CD4-positive, alpha-beta memory T cell (primary cell): ENCODE measurements around the gene STYX. TPM values are rescaled to one million over a fixed set of nuclear protein-coding genes. Genes with fewer than 3 reads are reported as not detected.
"Not testable (repeated sequence)": the region's sequence is repeated elsewhere in the genome, so short reads cannot be mapped to it uniquely, and the experiment has no call there.

ENCODE experiments used
- CTCF ChIA-PET: fragments of 350-600 bp; sonication (Branson Sonifier 250); formaldehyde crosslinking; loops from one replicate; lab custom pipeline; 2021; ENCODE audit warnings: inconsistent platforms; ENCODE audit not compliant: partially characterized antibody; lab: Charles Lee
- POLR2A ChIA-PET: fragments of 350-600 bp; sonication (Branson Sonifier 250); formaldehyde crosslinking; loops from one replicate; lab custom pipeline; 2021; ENCODE audit not compliant: partially characterized antibody; lab: Charles Lee
- DNase-seq, 5 donors: peaks; one replicate each; pipeline versions ENCODE4 v3.0.0 to v3.0.0-alpha.2; 2020 to 2022; ENCODE audit warnings: mixed read lengths in 1 of 5
- H3K27ac ChIP-seq: one replicate; pipeline ENCODE4 v1.7.0; 2013; ENCODE audit warnings: low read depth, low read length
- H3K27me3 ChIP-seq: 2 replicates; pipeline ENCODE4 v1.7.0; 2013; ENCODE audit warnings: mild to moderate bottlenecking, low read length, moderate library complexity; ENCODE audit not compliant: insufficient read depth
- H3K36me3 ChIP-seq: 2 replicates; pipeline ENCODE4 v1.7.0; 2013; ENCODE audit warnings: mild to moderate bottlenecking, low read length, moderate library complexity; ENCODE audit not compliant: insufficient read depth
- H3K4me1 ChIP-seq: 2 replicates; pipeline ENCODE4 v1.7.0; 2013; ENCODE audit warnings: mild to moderate bottlenecking, low read length, moderate library complexity; ENCODE audit not compliant: insufficient read depth
- H3K4me3 ChIP-seq, 2 donors: one replicate each; pipeline ENCODE4 v1.7.0; 2013; ENCODE audit warnings: low read length in 2 of 2, mild to moderate bottlenecking in 1 of 2
- H3K9me3 ChIP-seq, 2 donors: one replicate each; pipeline ENCODE4 v1.7.0; 2013; ENCODE audit warnings: low read length in 2 of 2, control low read depth in 1 of 2; ENCODE audit not compliant: control insufficient read depth in 1 of 2
- H3K27ac Mint-ChIP-seq, 7 donors: one replicate each; pipeline ENCODE4 v1.8.0; 2020 to 2021; ENCODE audit warnings: mixed read lengths in 7 of 7, mild to moderate bottlenecking in 6 of 7, inconsistent platforms in 3 of 7, moderate library complexity in 3 of 7
- H3K27me3 Mint-ChIP-seq, 2 donors: one replicate each; pipeline ENCODE4 v1.8.0; 2020 to 2021; ENCODE audit warnings: mixed read lengths in 2 of 2
- H3K36me3 Mint-ChIP-seq, 2 donors: one replicate each; pipeline ENCODE4 v1.8.0; 2020 to 2021; ENCODE audit warnings: mixed read lengths in 2 of 2, inconsistent platforms in 1 of 2, mild to moderate bottlenecking in 1 of 2
- H3K4me1 Mint-ChIP-seq, 4 donors: one replicate each; pipeline ENCODE4 v1.8.0; 2020 to 2021; ENCODE audit warnings: mixed read lengths in 4 of 4, mild to moderate bottlenecking in 1 of 4
- H3K4me3 Mint-ChIP-seq, 8 donors: one replicate each; pipeline ENCODE4 v1.8.0; 2020 to 2021; ENCODE audit warnings: mixed read lengths in 8 of 8, mild to moderate bottlenecking in 7 of 8, moderate library complexity in 6 of 8, inconsistent platforms in 3 of 8
- H3K9me3 Mint-ChIP-seq, 8 donors: one replicate each; pipeline ENCODE4 v1.8.0; 2020 to 2021; ENCODE audit warnings: mixed read lengths in 8 of 8, mild to moderate bottlenecking in 5 of 8, inconsistent platforms in 3 of 8, moderate library complexity in 1 of 8
- intact Hi-C: fragments of 100-400 bp; cut with micrococcal nuclease; formaldehyde crosslinking; loops from one replicate; pipeline ENCODE4 v1.15.1; 2023
- polyA plus RNA-seq, 2 donors: library from polyadenylated mRNA; unstranded; fragments of 300-500 nt; fragmentation: Illumina TruSeq; gene quantifications; one replicate each; pipeline ENCODE4 v1.2.3, GENCODE V29; 2021
- total RNA-seq, 2 experiments: library from RNA; stranded (reverse); gene quantifications; one replicate each; pipeline ENCODE4 v1.2.3, GENCODE V29; 2021

The STYX gene
- total and polyA plus RNA-seq, 4 experiments from 2014 or later = 25.0 to 50.0 (median 47.2) TPM

DNA sequence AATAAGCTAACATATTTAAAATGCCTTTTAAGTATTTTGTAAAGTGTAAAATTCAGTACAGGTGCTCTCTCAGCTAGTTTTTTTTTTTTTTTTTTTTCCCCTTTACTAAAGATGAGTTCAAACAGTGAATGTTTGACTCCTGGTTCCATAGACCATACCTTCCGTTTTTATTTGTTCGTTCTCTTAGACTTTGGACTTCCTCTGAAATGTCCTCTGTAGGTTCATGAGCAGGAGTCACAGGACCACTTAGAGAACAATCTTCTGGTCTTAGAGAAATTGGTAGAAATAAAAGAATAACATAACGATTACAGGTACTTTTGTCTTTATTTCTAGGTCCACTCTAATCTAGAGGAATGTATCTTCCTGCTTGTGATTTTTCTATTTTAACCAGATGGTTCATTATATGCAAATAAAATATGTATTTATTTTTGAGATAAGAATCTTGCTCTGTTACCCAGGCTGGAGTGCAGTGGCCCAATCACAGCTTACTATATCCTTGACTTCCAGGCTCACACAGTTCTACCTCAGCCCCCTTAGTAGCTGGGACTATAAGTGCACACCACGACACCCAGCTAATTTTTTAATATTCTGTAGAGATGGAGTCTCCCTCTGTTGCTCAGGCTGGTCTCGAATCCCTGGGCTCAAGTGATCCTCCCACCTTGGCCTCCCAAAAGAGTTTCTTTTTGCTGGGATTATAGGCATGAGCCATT, 25.8 kb downstream of the STYX start:
- Mint-ChIP-seq H3K27ac (no peak overlapping the region), H3K9me3 (no peaks in the 10 kb centered on the region), H3K4me1 (peaks cover 0 to 3% (median 2%) of the 10 kb centered on the region in 4 donors), H3K4me3 (no peak overlapping the region), H3K36me3 (peaks cover 21 to 27% of the 10 kb centered on the region in 2 donors), H3K27me3 (no peaks in the 10 kb centered on the region)
- H3K9me3 ChIP-seq = no peaks in the 10 kb centered on the region
- DNase-seq = no peak
- no peak overlapping the region for H3K4me3 ChIP-seq
- CTCF ChIA-PET = interaction anchor here (0.9 to 1.3 kb wide), 2 partner anchors 18 to 38 kb away, joined by 3 read pairs; no protein-coding TSS in a partner anchor
- H3K36me3 ChIP-seq = peaks cover 9% of the 10 kb centered on the region
- intact Hi-C loops = loop anchor here (5.0 kb wide), 1 partner anchor 63 kb away; no protein-coding TSS in a partner anchor
- no peaks in the 10 kb centered on the region for H3K27me3 ChIP-seq
- POLR2A ChIA-PET = interaction anchor here (0.6 to 1.2 kb wide), 5 partner anchors 12 to 206 kb away, joined by 3 to 4 read pairs (median 3); no protein-coding TSS in a partner anchor
- no peak overlapping the region for H3K27ac ChIP-seq
- H3K4me1 ChIP-seq = no peaks in the 10 kb centered on the region

DNA sequence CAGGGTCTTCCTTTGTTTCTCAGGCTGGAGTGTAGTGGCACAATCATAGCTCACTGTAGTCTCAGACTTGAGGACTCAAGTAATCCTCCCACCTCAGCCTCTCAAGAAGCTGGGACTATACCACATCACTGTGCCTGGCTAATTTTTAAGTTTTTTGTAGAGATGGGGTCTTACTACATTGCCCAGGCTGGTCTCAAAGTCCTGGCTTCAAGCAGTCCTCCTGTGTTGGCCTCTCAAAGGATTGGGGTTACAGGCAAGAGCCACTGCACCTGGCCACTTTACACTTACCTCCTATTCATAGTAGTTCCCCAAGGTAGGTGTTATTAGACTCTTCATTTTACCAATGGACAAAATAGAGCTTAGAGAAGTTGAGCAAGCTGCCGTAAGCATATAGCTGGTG, 29.2 kb downstream of the STYX start:
- H3K27ac ChIP-seq = no peak overlapping the region
- H3K4me3 ChIP-seq = no peak overlapping the region
- intact Hi-C loops = loop anchor here (5.0 kb wide), 1 partner anchor 67 kb away; no protein-coding TSS in a partner anchor
- no peaks in the 10 kb centered on the region for H3K9me3 ChIP-seq
- POLR2A ChIA-PET = interaction anchor here (1.1 to 2.0 kb wide), 3 partner anchors 15 to 63 kb away, joined by 3 to 6 read pairs (median 4); no protein-coding TSS in a partner anchor
- H3K36me3 Mint-ChIP-seq = peaks cover 28 to 33% of the 10 kb centered on the region in 2 donors
- H3K9me3 Mint-ChIP-seq = no peaks in the 10 kb centered on the region
- CTCF ChIA-PET = interaction anchor here (1.1 kb wide), 1 partner anchor 28 kb away, joined by 3 read pairs; no protein-coding TSS in a partner anchor
- no peaks in the 10 kb centered on the region for H3K27me3 Mint-ChIP-seq
- H3K4me1 ChIP-seq = peaks cover 8% of the 10 kb centered on the region
- no peak for DNase-seq
- peaks cover 10 to 16% (median 13%) of the 10 kb centered on the region in 4 donors for H3K4me1 Mint-ChIP-seq
- H3K27ac Mint-ChIP-seq = peak overlapping the region in 2 of 7 donors; percentile 10 to 56
- no peaks in the 10 kb centered on the region for H3K27me3 ChIP-seq
- peaks cover 9% of the 10 kb centered on the region for H3K36me3 ChIP-seq
- no peak overlapping the region for H3K4me3 Mint-ChIP-seq

DNA sequence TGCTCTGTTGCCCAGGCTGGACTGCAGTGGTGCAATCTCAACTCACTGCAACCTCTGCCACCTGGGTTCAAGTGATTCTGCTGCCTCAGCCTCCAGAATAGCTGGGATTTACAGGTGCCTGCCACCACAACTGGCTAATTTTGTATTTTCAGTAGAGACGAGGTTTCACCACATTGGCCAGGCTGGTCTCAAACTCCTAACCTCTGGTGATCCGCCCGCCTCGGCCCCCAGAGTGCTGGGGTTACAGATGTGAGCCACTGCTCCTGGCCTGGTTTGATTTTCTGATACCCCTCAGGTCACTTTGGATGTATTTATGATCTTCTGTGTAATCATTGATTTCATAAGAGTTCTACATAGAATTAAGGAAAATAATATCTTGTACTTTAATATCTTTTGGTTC, 33.0 kb downstream of the STYX start:
- POLR2A ChIA-PET = interaction anchor here (1.4 to 3.0 kb wide), 3 partner anchors 14 to 39 kb away, joined by 3 to 12 read pairs (median 4); no protein-coding TSS in a partner anchor
- H3K4me1 ChIP-seq, H3K4me3 ChIP-seq, H3K27ac ChIP-seq, DNase-seq, H3K9me3 Mint-ChIP-seq, intact Hi-C loops, H3K27me3 ChIP-seq, H3K27me3 Mint-ChIP-seq, H3K9me3 ChIP-seq: not testable (repeated sequence)
- Mint-ChIP-seq H3K27ac (peak overlapping the region; percentile 49 to 92 (median 71)), H3K36me3 (peaks cover 39 to 55% of the 10 kb centered on the region in 2 donors), H3K4me1 (peaks cover 14 to 25% (median 17%) of the 10 kb centered on the region in 4 donors), H3K4me3 (peak overlapping the region in 4 of 8 donors; percentile 28 to 74 (median 61))
- H3K36me3 ChIP-seq = peaks cover 13% of the 10 kb centered on the region
- CTCF ChIA-PET = interaction anchor here (0.7 kb wide), 1 partner anchor 213 kb away, joined by 3 read pairs; no protein-coding TSS in a partner anchor

DNA sequence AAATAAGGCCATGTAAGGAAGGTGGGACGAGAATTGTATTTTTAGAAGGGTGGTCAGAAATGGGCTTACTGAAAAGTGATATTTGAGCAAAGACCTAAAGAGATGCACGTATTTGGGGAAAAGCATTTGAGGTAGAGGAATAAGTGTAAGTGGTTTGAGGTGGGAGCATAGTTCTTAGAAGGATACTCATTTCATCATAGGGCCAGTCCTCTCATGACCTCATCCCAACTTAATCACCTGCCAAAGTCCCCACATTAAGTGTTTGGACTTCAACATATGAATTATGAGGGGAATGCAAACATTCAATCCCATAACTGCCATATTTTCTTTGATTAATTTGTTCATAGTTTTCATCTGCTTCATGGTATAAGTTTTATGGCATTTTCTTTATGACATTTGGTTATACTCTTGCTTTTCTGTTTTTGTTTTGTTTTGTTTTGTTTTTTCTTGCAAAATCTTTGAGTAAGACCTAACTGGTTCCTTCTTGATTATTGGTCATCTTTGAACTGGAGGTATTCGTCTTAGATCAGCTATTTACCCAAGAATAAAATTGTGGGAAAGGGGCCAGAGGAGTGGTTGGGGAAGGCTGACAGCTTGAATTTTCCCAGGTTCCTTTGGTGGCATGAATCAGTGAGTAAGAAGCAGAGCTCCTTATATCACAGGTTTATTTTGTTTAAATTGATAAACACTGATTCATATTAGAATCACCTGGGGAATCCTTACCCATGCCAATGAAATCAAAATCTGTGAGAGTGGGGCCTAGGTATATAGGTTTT, 37.3 kb downstream of the STYX start:
- CTCF ChIA-PET = interaction anchor here (1.9 to 2.0 kb wide), 2 partner anchors 9 to 25 kb away, joined by 5 read pairs; no protein-coding TSS in a partner anchor
- Mint-ChIP-seq H3K4me1 (peaks cover 18 to 33% (median 22%) of the 10 kb centered on the region in 4 donors), H3K36me3 (peaks cover 44 to 67% of the 10 kb centered on the region in 2 donors), H3K9me3 (no peaks in the 10 kb centered on the region), H3K27me3 (no peaks in the 10 kb centered on the region), H3K27ac (peak overlapping the region in 4 of 7 donors; percentile 32 to 81 (median 73)), H3K4me3 (no peak overlapping the region)
- H3K27ac ChIP-seq = no peak overlapping the region
- H3K4me1 ChIP-seq = peaks cover 8% of the 10 kb centered on the region
- no peaks in the 10 kb centered on the region for H3K9me3 ChIP-seq
- intact Hi-C loops = no loop called here
- H3K4me3 ChIP-seq = no peak overlapping the region
- DNase-seq = no peak
- POLR2A ChIA-PET = interaction anchor here (1.9 kb wide), 1 partner anchor 25 kb away, joined by 6 read pairs; no protein-coding TSS in a partner anchor
- no peaks in the 10 kb centered on the region for H3K27me3 ChIP-seq
- H3K36me3 ChIP-seq = peaks cover 31% of the 10 kb centered on the region

DNA sequence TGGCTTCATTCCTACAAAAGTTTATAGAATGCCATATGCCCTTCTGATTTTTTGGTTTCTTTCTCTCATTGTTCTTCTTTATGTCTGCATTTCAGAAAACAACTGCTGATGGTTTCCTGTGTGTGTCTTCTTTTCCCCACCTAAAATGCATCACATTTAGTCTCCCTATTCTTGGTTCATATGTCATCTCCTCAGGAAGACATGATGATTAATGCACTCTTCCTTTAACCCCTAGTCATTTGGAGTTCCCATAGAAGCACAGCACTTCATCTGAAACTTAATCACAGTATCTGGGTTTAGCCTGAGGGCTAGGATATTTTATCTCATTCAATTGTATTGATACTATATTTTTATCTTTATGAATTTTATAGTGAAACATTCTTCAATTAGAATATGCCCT, 39.9 kb downstream of the STYX start:
- no peak for DNase-seq
- Mint-ChIP-seq H3K9me3 (no peaks in the 10 kb centered on the region), H3K36me3 (peaks cover 40 to 70% of the 10 kb centered on the region in 2 donors), H3K27me3 (no peaks in the 10 kb centered on the region), H3K4me3 (no peak overlapping the region), H3K4me1 (peaks cover 0 to 14% (median 11%) of the 10 kb centered on the region in 4 donors), H3K27ac (peak overlapping the region in 4 of 7 donors; percentile 19 to 89 (median 79))
- POLR2A ChIA-PET = no interaction called here
- H3K4me1 ChIP-seq = no peaks in the 10 kb centered on the region
- CTCF ChIA-PET = no interaction called here
- H3K27ac ChIP-seq = no peak overlapping the region
- no peaks in the 10 kb centered on the region for H3K9me3 ChIP-seq
- peaks cover 40% of the 10 kb centered on the region for H3K36me3 ChIP-seq
- H3K27me3 ChIP-seq = no peaks in the 10 kb centered on the region
- intact Hi-C loops = no loop called here
- no peak overlapping the region for H3K4me3 ChIP-seq

DNA sequence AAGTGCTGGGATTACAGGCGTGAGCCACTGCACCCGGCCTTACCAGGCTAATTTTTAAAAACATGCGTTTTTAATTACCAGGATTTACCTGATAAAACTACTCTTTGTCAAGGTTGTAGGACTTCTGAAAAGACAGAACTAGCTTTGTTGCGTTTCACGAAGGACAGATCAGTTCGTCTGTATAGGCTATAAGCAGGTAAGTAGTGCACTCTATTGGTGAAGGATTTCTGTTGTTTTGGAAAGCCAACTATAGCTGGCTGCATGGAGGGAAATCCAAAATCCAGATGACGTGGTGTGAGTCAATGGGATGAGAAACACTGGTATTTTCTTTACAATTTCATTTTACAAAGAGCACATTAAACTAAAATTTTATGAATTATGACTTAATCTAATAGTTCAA, 46.9 kb downstream of the STYX start:
- Mint-ChIP-seq H3K4me3 (no peak overlapping the region), H3K27me3 (no peaks in the 10 kb centered on the region), H3K4me1 (peaks cover 0 to 5% (median 2%) of the 10 kb centered on the region in 4 donors), H3K9me3 (no peaks in the 10 kb centered on the region), H3K36me3 (peaks cover 13 to 48% of the 10 kb centered on the region in 2 donors), H3K27ac (peak overlapping the region in 2 of 7 donors; percentile 10 to 15)
- Histone ChIP-seq H3K36me3 (peaks cover 20% of the 10 kb centered on the region), H3K4me1 (no peaks in the 10 kb centered on the region), H3K27ac (no peak overlapping the region), H3K27me3 (no peaks in the 10 kb centered on the region), H3K9me3 (no peaks in the 10 kb centered on the region), H3K4me3 (no peak overlapping the region)
- DNase-seq = peak in 1 of 5 donors; percentile 12
- ChIA-PET POLR2A (interaction anchor here (1.7 to 2.7 kb wide), 2 partner anchors 15 to 35 kb away, joined by 4 to 11 read pairs; no protein-coding TSS in a partner anchor), CTCF (interaction anchor here (0.6 to 1.4 kb wide), 9 partner anchors 9 to 265 kb away, joined by 3 to 5 read pairs (median 3); no protein-coding TSS in a partner anchor)
- intact Hi-C loops = loop anchor here (2.0 to 5.0 kb wide), 3 partner anchors 100 to 478 kb away; partner anchors contain the start of genes GPR137C and TXNDC16
